PC-9 (cell line): ENCODE results near the gene AKNAD1. TPM values are rescaled to one million over a fixed set of nuclear protein-coding genes. Genes with fewer than 3 reads are reported as not detected.

ENCODE experiments used
- BruUV-seq: library from RNA; stranded (reverse); fragments of 400-500 nt; replicated peaks from 2 replicates; lab custom pipeline; 2021; lab: Mats Ljungman, UMichigan
- CTCF ChIA-PET: fragments of 300-600 bp; sonication (Branson Sonifier 250); formaldehyde crosslinking; loops from one replicate; lab custom pipeline; 2022; ENCODE audit warnings: antibody characterized with exemption; lab: Charles Lee
- POLR2A ChIA-PET: fragments of 300-600 bp; sonication (Branson Sonifier 250); formaldehyde crosslinking; loops from one replicate; lab custom pipeline; 2022; ENCODE audit warnings: antibody characterized with exemption; ENCODE audit not compliant: unreplicated experiment; lab: Charles Lee
- DNase-seq, 2 experiments: peaks; one replicate each; pipeline versions ENCODE4 v3.0.0 to v3.0.0-alpha.2; 2015 to 2022; ENCODE audit warnings: mixed read lengths in 1 of 2
- H2AFZ ChIP-seq: fragments of 200-600 bp; sonication (generic); 2 replicates; pipeline ENCODE4 v1.8.1; 2017; ENCODE audit warnings: antibody characterized with exemption
- H3F3A ChIP-seq: fragments of 200-600 bp; sonication (generic); 2 replicates; pipeline ENCODE4 v1.8.1; 2017; ENCODE audit warnings: antibody characterized with exemption, mild to moderate bottlenecking, low read depth; ENCODE audit not compliant: insufficient read depth
- H3K27ac ChIP-seq: fragments of 200-600 bp; sonication (generic); 2 replicates; pipeline ENCODE4 v1.6.1; 2016; ENCODE audit warnings: mixed run types
- H3K27me3 ChIP-seq: fragments of 200-600 bp; sonication (generic); 2 replicates; pipeline ENCODE4 v1.6.1; 2016; ENCODE audit warnings: low read depth, mixed run types; ENCODE audit not compliant: insufficient read depth
- H3K36me3 ChIP-seq: fragments of 200-600 bp; sonication (generic); 2 replicates; pipeline ENCODE4 v1.6.1; 2016; ENCODE audit warnings: low read depth, mixed run types
- H3K4me1 ChIP-seq: fragments of 200-600 bp; sonication (generic); replicated peaks from 2 replicates; pipeline ENCODE4 v1.6.1; 2016; ENCODE audit warnings: mixed run types; ENCODE audit not compliant: insufficient read depth
- H3K4me2 ChIP-seq: fragments of 200-600 bp; sonication (generic); 2 replicates; pipeline ENCODE4 v1.6.1; 2017; ENCODE audit warnings: mixed run types
- H3K4me3 ChIP-seq: fragments of 200-600 bp; sonication (generic); 2 replicates; pipeline ENCODE4 v1.6.1; 2016; ENCODE audit warnings: mixed run types
- H3K79me2 ChIP-seq: fragments of 200-600 bp; sonication (generic); 2 replicates; pipeline ENCODE4 v1.6.1; 2017; ENCODE audit warnings: low read depth, mixed run types
- H3K9me2 ChIP-seq: fragments of 200-600 bp; sonication (generic); 2 replicates; pipeline ENCODE4 v1.8.1; 2017; ENCODE audit warnings: mild to moderate bottlenecking; ENCODE audit not compliant: insufficient read depth
- H3K9me3 ChIP-seq: fragments of 200-600 bp; sonication (generic); 2 replicates; pipeline ENCODE4 v1.8.1; 2016; ENCODE audit warnings: low read depth; ENCODE audit not compliant: insufficient read depth
- H4K20me1 ChIP-seq: fragments of 200-600 bp; sonication (generic); 2 replicates; pipeline ENCODE4 v1.8.1; 2017; ENCODE audit not compliant: insufficient read depth
- EZH2 ChIP-seq: fragments of 200-600 bp; sonication (generic); IDR thresholded peaks from 2 replicates; pipeline ENCODE4 v1.8.0; 2017; ENCODE audit warnings: antibody characterized with exemption, low read depth
- intact Hi-C: fragments of 100-400 bp; cut with micrococcal nuclease; formaldehyde crosslinking; loops from one replicate; pipeline ENCODE4 v1.10.0; 2022; ENCODE audit not compliant: unreplicated experiment
- total RNA-seq: library from RNA; stranded (reverse); gene quantifications from 2 replicates; pipeline ENCODE4 v1.2.3, GENCODE V29; 2021
- TF ChIP-seq, protein P1 (sequence below): fragments of 200-600 bp; sonication (generic); conservative IDR thresholded peaks from 2 replicates; pipeline ENCODE4 v1.6.1; 2017; ENCODE audit warnings: mixed run types, antibody characterized with exemption, mild to moderate bottlenecking, moderate library complexity

The AKNAD1 gene
- total RNA-seq, 1 experiment from 2014 or later = not detected

DNA sequence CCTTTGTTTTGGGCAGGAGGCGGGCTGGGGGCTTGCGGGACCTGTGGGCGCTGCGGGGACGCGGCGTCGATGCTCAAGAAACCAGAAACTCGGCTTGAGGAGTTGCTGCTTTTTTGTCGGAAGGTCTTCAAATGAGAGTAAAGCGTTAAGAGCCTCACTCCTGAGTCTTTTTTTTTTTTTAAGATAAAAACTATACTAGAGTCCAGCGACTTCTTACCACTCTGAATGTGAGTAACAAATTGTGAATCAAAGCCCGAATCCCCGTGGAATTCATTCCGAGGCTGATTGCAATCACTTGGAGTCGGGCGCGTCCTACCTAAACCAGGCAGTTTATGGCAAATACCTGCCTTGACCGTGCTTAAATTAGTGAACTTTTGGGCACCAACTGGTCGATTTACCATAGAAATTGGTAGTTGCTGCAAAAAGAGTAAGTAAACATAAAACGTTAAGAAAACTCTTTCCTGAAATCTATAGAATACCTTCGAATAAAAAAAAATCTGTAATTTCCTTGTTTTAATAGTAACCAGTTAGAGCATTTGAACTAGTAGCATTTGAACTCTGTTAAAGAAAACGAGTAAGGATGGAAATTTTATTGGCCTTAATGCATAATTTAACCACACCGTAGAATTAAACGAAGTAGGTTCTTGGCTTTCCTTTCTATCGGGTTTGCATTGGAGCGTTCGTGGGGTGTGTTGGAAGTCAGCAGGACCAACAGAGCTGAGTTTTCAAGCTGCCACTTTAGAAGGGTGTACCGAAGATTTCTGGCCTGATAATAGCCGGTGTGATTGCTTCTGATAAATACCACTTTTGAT lies 20.7 kb upstream of the AKNAD1 start:
- BruUV-seq = no TSS peak
- Histone ChIP-seq H3K4me3 (peak overlapping the region; percentile 82), H3K27ac (peak overlapping the region; percentile 31), H3K27me3 (no peaks in the 10 kb centered on the region), H4K20me1 (no peaks in the 10 kb centered on the region), H3K4me2 (peak overlapping the region; percentile 95), H3K4me1 (peaks cover 44% of the 10 kb centered on the region), H3K36me3 (no peaks in the 10 kb centered on the region), H3K79me2 (peaks cover 56% of the 10 kb centered on the region), H3F3A (peaks cover 17% of the 10 kb centered on the region), H3K9me3 (no peaks in the 10 kb centered on the region), H2AFZ (peak overlapping the region; percentile 95), H3K9me2 (no peaks in the 10 kb centered on the region)
- DNase-seq = peak in 1 of 2 experiments; percentile 43
- intact Hi-C loops = loop anchor here (1.0 kb wide), 1 partner anchor 47 kb away; no protein-coding TSS in a partner anchor
- TF ChIP-seq, protein P1, sequence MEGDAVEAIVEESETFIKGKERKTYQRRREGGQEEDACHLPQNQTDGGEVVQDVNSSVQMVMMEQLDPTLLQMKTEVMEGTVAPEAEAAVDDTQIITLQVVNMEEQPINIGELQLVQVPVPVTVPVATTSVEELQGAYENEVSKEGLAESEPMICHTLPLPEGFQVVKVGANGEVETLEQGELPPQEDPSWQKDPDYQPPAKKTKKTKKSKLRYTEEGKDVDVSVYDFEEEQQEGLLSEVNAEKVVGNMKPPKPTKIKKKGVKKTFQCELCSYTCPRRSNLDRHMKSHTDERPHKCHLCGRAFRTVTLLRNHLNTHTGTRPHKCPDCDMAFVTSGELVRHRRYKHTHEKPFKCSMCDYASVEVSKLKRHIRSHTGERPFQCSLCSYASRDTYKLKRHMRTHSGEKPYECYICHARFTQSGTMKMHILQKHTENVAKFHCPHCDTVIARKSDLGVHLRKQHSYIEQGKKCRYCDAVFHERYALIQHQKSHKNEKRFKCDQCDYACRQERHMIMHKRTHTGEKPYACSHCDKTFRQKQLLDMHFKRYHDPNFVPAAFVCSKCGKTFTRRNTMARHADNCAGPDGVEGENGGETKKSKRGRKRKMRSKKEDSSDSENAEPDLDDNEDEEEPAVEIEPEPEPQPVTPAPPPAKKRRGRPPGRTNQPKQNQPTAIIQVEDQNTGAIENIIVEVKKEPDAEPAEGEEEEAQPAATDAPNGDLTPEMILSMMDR = no peak
- no peak for TF ChIP-seq EZH2
- ChIA-PET POLR2A (no interaction called here), CTCF (interaction anchor here (0.6 kb wide), 1 partner anchor 169 kb away, joined by 3 read pairs; no protein-coding TSS in a partner anchor)

DNA sequence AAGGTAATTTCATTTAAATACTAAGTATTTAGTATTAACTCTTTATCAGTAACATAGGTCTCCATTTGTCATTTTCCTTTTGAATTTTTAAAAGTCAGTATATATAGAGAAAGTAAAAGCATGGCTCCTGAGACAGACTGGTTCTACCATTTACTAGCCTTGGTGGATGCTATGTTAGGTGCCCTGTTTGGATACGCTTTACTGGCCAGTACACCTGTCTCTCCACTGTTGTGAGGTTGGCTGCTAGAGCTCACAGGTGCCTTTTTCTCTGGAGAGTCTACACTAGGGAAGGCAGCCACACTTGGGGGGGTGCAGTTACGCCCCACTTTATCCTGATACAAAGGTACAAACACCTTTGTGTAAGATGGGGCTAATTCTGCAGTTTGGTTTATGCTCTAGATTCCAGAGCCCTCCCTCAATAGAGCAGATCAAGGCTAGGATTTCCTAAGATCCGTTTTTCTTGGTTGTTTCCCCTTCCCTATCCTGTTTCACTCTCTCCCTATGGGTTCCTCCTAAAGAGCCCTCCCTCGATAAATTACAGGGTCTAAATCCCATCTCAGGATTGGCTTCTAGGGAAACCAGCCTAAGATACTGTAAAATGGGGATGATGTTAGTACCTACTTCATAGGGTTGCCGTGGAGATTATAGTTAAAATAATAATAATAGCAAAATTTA lies 14.3 kb upstream of the AKNAD1 start:
- Histone ChIP-seq H3K27me3 (no peaks in the 10 kb centered on the region), H3K9me3 (no peaks in the 10 kb centered on the region), H3K27ac (no peak overlapping the region), H3K9me2 (no peaks in the 10 kb centered on the region), H3K4me2 (no peak overlapping the region), H3K79me2 (no peaks in the 10 kb centered on the region), H3F3A (no peaks in the 10 kb centered on the region; the same call in 1 of the 2 replicates), H3K4me1 (0 out of 2 replicates have a peak, but pooled peaks cover under 1% of the 10 kb centered on the region), H3K4me3 (no peak overlapping the region), H3K36me3 (no peaks in the 10 kb centered on the region), H2AFZ (no peak overlapping the region), H4K20me1 (no peaks in the 10 kb centered on the region)
- intact Hi-C loops = no loop called here
- POLR2A ChIA-PET = no interaction called here
- TF ChIP-seq, protein P1 = no peak
- TF ChIP-seq EZH2 = no peak
- no peak for DNase-seq
- CTCF ChIA-PET = no interaction called here
- no TSS peak for BruUV-seq

DNA sequence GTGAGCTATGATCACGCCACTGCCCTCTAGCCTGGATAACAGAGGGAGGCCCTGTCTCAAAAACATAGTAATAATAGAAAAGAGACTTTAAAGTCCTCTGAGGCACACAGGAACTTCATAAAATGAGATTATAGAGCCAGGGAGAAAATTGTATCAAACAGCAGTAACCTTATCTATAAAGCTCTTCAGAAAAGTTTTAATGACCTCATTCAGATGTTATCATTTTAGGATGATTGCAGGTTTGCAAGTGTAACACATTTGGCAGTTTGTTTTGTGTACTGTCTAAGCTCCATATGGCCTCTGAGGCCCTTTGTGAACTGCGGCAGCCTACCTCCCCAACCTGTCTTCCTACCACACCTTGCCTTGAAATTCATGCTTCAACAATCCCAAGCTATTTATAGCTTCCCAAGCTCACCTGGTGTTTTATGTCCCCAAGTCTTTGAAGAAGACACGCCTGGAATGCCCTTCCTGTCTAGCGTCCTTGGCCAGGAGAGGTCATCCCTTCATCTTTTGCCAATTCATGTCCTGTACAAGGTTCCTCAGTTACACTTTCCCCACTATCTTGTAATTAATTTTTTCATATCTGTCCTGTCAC lies 8.5 kb upstream of the AKNAD1 start:
- no peaks in the 10 kb centered on the region for H3K9me3 ChIP-seq
- BruUV-seq = no TSS peak
- H3F3A ChIP-seq = peaks cover 12% of the 10 kb centered on the region
- H3K9me2 ChIP-seq = no peaks in the 10 kb centered on the region
- intact Hi-C loops = no loop called here
- DNase-seq = peak; percentile 31 to 94
- H3K27me3 ChIP-seq = no peaks in the 10 kb centered on the region
- no peaks in the 10 kb centered on the region for H4K20me1 ChIP-seq
- H3K4me3 ChIP-seq = no peak overlapping the region
- no peaks in the 10 kb centered on the region for H3K79me2 ChIP-seq
- ChIA-PET CTCF (interaction anchor here (0.6 kb wide), 1 partner anchor 22 kb away, joined by 6 read pairs; no protein-coding TSS in a partner anchor), POLR2A (interaction anchor here (0.6 kb wide), 2 partner anchors 11 to 13 kb away, joined by 3 to 10 read pairs; partner anchors contain the start of gene GPSM2)
- H3K27ac ChIP-seq = peak overlapping the region; percentile 30; the same call in 1 of the 2 replicates
- H3K36me3 ChIP-seq = no peaks in the 10 kb centered on the region
- peaks cover 16% of the 10 kb centered on the region for H3K4me1 ChIP-seq
- TF ChIP-seq, protein P1 = no peak
- TF ChIP-seq EZH2 = no peak
- peak overlapping the region; percentile 49 for H3K4me2 ChIP-seq
- no peak overlapping the region for H2AFZ ChIP-seq
